Subcutaneous abdominal adipose tissue (tissue), 5 donors: ENCODE results near the gene CACNA1A.

ENCODE experiments used
- H3K27ac ChIP-seq: one replicate; pipeline ENCODE4 v1.7.0; 2013; ENCODE audit warnings: low read depth, mild to moderate bottlenecking, inconsistent platforms, low read length, moderate library complexity
- H3K27me3 ChIP-seq, 5 donors: one replicate each; pipeline ENCODE4 v1.7.0; 2013; ENCODE audit warnings: low read length in 5 of 5, inconsistent platforms in 1 of 5; ENCODE audit not compliant: control insufficient read depth in 5 of 5, insufficient read depth in 4 of 5
- H3K36me3 ChIP-seq, 5 donors: one replicate each; pipeline ENCODE4 v1.7.0; 2013; ENCODE audit warnings: low read length in 5 of 5; ENCODE audit not compliant: control insufficient read depth in 5 of 5, insufficient read depth in 5 of 5
- H3K4me1 ChIP-seq, 5 donors: one replicate each; pipeline ENCODE4 v1.7.0; 2013; ENCODE audit warnings: low read length in 5 of 5, mild to moderate bottlenecking in 3 of 5, moderate library complexity in 1 of 5; ENCODE audit not compliant: control insufficient read depth in 5 of 5, insufficient read depth in 5 of 5
- H3K4me3 ChIP-seq, 5 donors: one replicate each; pipeline ENCODE4 v1.7.0; 2013; ENCODE audit warnings: low read length in 5 of 5, low read depth in 1 of 5
- H3K9ac ChIP-seq, 5 donors: one replicate each; pipeline ENCODE4 v1.7.0; 2013; ENCODE audit warnings: low read length in 5 of 5, mild to moderate bottlenecking in 4 of 5, moderate library complexity in 3 of 5
- H3K9me3 ChIP-seq, 5 donors: one replicate each; pipeline ENCODE4 v1.7.0; 2013; ENCODE audit warnings: low read length in 5 of 5; ENCODE audit not compliant: control insufficient read depth in 5 of 5
- donor health status: healthy.
- donor health status: healthy.
- donor health status: healthy.
- donor health status: healthy.
- donor health status: healthy.

Gene CACNA1A

GRCh38 chr19:13334801-13335481, 171.3 kb downstream of the CACNA1A start:
- Histone ChIP-seq H3K4me1 (no peaks in the 10 kb centered on the region), H3K4me3 (no peak overlapping the region), H3K36me3 (no peaks in the 10 kb centered on the region), H3K9ac (no peak overlapping the region), H3K27me3 (peaks cover 0 to 5% (median under 1%) of the 10 kb centered on the region in 5 donors), H3K27ac (no peak overlapping the region), H3K9me3 (peaks cover 3 to 19% (median 14%) of the 10 kb centered on the region in 5 donors)

- Histone ChIP-seq H3K9ac (no peak overlapping the region), H3K4me3 (no peak overlapping the region), H3K27ac (no peak overlapping the region), H3K9me3 (peaks cover 0 to 1% (median 0%) of the 10 kb centered on the region in 5 donors), H3K36me3 (no peaks in the 10 kb centered on the region), H3K27me3 (peaks cover 0 to 7% (median 0%) of the 10 kb centered on the region in 5 donors), H3K4me1 (no peaks in the 10 kb centered on the region)
Measured at GRCh38 chr19:13330285-13330684, 176.0 kb downstream of the CACNA1A start.

GRCh38 chr19:13329766-13330165, 176.5 kb downstream of the CACNA1A start:
- Histone ChIP-seq H3K9me3 (no peaks in the 10 kb centered on the region), H3K4me3 (no peak overlapping the region)

GRCh38 chr19:13328241-13328640, 178.0 kb downstream of the CACNA1A start:
- Histone ChIP-seq H3K9ac (no peak overlapping the region), H3K9me3 (no peaks in the 10 kb centered on the region), H3K36me3 (no peaks in the 10 kb centered on the region), H3K4me1 (no peaks in the 10 kb centered on the region), H3K27ac (no peak overlapping the region), H3K4me3 (no peak overlapping the region), H3K27me3 (peaks cover 0 to 7% (median 0%) of the 10 kb centered on the region in 5 donors)

More at GRCh38 chr19:13329766-13330165, 176.5 kb downstream of the CACNA1A start:
- H3K27me3 ChIP-seq: peaks cover 0 to 7% (median 0%) of the 10 kb centered on the region in 5 donors
- no peaks in the 10 kb centered on the region for H3K4me1 ChIP-seq
- H3K27ac ChIP-seq: no peak overlapping the region
- no peak overlapping the region for H3K9ac ChIP-seq
- H3K36me3 ChIP-seq: no peaks in the 10 kb centered on the region

- no peak overlapping the region for H3K4me3 ChIP-seq
- H3K9ac ChIP-seq: no peak overlapping the region
- H3K9me3 ChIP-seq: peaks cover 0 to 11% (median 9%) of the 10 kb centered on the region in 5 donors
- H3K36me3 ChIP-seq: no peaks in the 10 kb centered on the region
- peaks cover 0 to 4% (median 3%) of the 10 kb centered on the region in 5 donors for H3K27me3 ChIP-seq
- H3K27ac ChIP-seq: no peak overlapping the region
- peaks cover 0 to 5% (median 0%) of the 10 kb centered on the region in 5 donors for H3K4me1 ChIP-seq
Measured at GRCh38 chr19:13319526-13319925, 186.8 kb downstream of the CACNA1A start.

GRCh38 chr19:13318190-13318589, 188.1 kb downstream of the CACNA1A start:
- Histone ChIP-seq H3K27ac (no peak overlapping the region), H3K36me3 (no peaks in the 10 kb centered on the region), H3K4me1 (peaks cover 0 to 5% (median 0%) of the 10 kb centered on the region in 5 donors), H3K9me3 (peaks cover 0 to 19% (median 9%) of the 10 kb centered on the region in 5 donors), H3K27me3 (peaks cover 0 to 4% (median 3%) of the 10 kb centered on the region in 5 donors), H3K4me3 (no peak overlapping the region), H3K9ac (no peak overlapping the region)

GRCh38 chr19:13315495-13315894, 190.8 kb downstream of the CACNA1A start:
- H3K36me3 ChIP-seq: no peaks in the 10 kb centered on the region
- H3K4me3 ChIP-seq: no peak overlapping the region

GRCh38 chr19:13314761-13315160, 191.5 kb downstream of the CACNA1A start:
- peaks cover 0 to 4% (median 2%) of the 10 kb centered on the region in 5 donors for H3K27me3 ChIP-seq
- no peak overlapping the region for H3K9ac ChIP-seq
- H3K27ac ChIP-seq: no peak overlapping the region
- H3K36me3 ChIP-seq: no peaks in the 10 kb centered on the region
- H3K4me1 ChIP-seq: peaks cover 0 to 5% (median 0%) of the 10 kb centered on the region in 5 donors
- no peak overlapping the region for H3K4me3 ChIP-seq
- peaks cover 0 to 9% (median 9%) of the 10 kb centered on the region in 5 donors for H3K9me3 ChIP-seq

More at GRCh38 chr19:13315495-13315894, 190.8 kb downstream of the CACNA1A start:
- no peak overlapping the region for H3K9ac ChIP-seq
- peaks cover 0 to 5% (median 0%) of the 10 kb centered on the region in 5 donors for H3K4me1 ChIP-seq
- H3K9me3 ChIP-seq: peaks cover 0 to 9% (median 9%) of the 10 kb centered on the region in 5 donors
- H3K27me3 ChIP-seq: peaks cover 0 to 4% (median 3%) of the 10 kb centered on the region in 5 donors
- H3K27ac ChIP-seq: no peak overlapping the region

- no peak overlapping the region for H3K9ac ChIP-seq
Measured at GRCh38 chr19:13313875-13314274, 192.4 kb downstream of the CACNA1A start.

GRCh38 chr19:13309864-13310263, 196.4 kb downstream of the CACNA1A start:
- H3K4me1 ChIP-seq: no peaks in the 10 kb centered on the region

More at GRCh38 chr19:13313875-13314274, 192.4 kb downstream of the CACNA1A start:
- Histone ChIP-seq H3K4me3 (no peak overlapping the region), H3K27me3 (peaks cover 0 to 4% (median 0%) of the 10 kb centered on the region in 5 donors), H3K27ac (no peak overlapping the region), H3K9me3 (peaks cover 0 to 9% (median 9%) of the 10 kb centered on the region in 5 donors), H3K36me3 (no peaks in the 10 kb centered on the region), H3K4me1 (peaks cover 0 to 5% (median 0%) of the 10 kb centered on the region in 5 donors)

More at GRCh38 chr19:13309864-13310263, 196.4 kb downstream of the CACNA1A start:
- peaks cover 0 to 9% (median 3%) of the 10 kb centered on the region in 5 donors for H3K9me3 ChIP-seq
- H3K36me3 ChIP-seq: no peaks in the 10 kb centered on the region
- H3K27ac ChIP-seq: no peak overlapping the region
- no peak overlapping the region for H3K4me3 ChIP-seq
- H3K27me3 ChIP-seq: peaks cover 0 to 8% (median 3%) of the 10 kb centered on the region in 5 donors
- H3K9ac ChIP-seq: no peak overlapping the region
